Common myeloid progenitor, CD34-positive (primary cell): ENCODE data around the gene COL9A2.
"Not testable (repeated sequence)": the region's sequence is repeated elsewhere in the genome, so short reads cannot be mapped to it uniquely, and the experiment has no call there.

Source experiments
- CTCF ChIA-PET: fragments of 350-600 bp; sonication (Branson Sonifier 250); formaldehyde crosslinking; loops from one replicate; lab custom pipeline; 2021; ENCODE audit warnings: antibody characterized with exemption; lab: Charles Lee
- POLR2A ChIA-PET: fragments of 350-600 bp; sonication (Branson Sonifier 250); formaldehyde crosslinking; loops from one replicate; lab custom pipeline; 2021; ENCODE audit warnings: antibody characterized with exemption; lab: Charles Lee
- DNase-seq, 3 donors: peaks; one replicate each; pipeline versions ENCODE4 v3.0.0 to v3.0.0-alpha.2; 2013
- H3K27ac ChIP-seq, 2 experiments: 1 replicate in 1 of 2; 2 replicates in 1 of 2; pipeline ENCODE4 v1.7.0; 2013; ENCODE audit warnings: inconsistent platforms in 2 of 2, low read length in 2 of 2, mild to moderate bottlenecking in 2 of 2, low read depth in 1 of 2, moderate library complexity in 1 of 2; ENCODE audit not compliant: severe bottlenecking in 2 of 2, insufficient read depth in 1 of 2, poor library complexity in 1 of 2
- H3K27me3 ChIP-seq, 5 experiments: replicated peaks in 2 of 5; 1 replicate in 3 of 5; 2 replicates in 2 of 5; pipeline versions ENCODE4 v1.6.1 to v1.7.0; 2013; ENCODE audit warnings: low read length in 4 of 5, mild to moderate bottlenecking in 2 of 5, moderate library complexity in 2 of 5, inconsistent platforms in 1 of 5; ENCODE audit not compliant: insufficient read depth in 5 of 5, control insufficient read depth in 4 of 5
- H3K36me3 ChIP-seq, 4 experiments: 1 replicate in 2 of 4; 2 replicates in 2 of 4; pipeline versions ENCODE4 v1.6.1 to v1.7.0; 2013; ENCODE audit warnings: low read length in 3 of 4, control low read depth in 1 of 4, mild to moderate bottlenecking in 1 of 4; ENCODE audit not compliant: control insufficient read depth in 4 of 4, insufficient read depth in 4 of 4
- H3K4me1 ChIP-seq, 4 experiments: 1 replicate in 3 of 4; 2 replicates in 1 of 4; pipeline versions ENCODE4 v1.6.1 to v1.7.1; 2013; ENCODE audit warnings: low read length in 3 of 4, mild to moderate bottlenecking in 3 of 4, control low read depth in 1 of 4, inconsistent platforms in 1 of 4, moderate library complexity in 1 of 4; ENCODE audit not compliant: control insufficient read depth in 4 of 4, insufficient read depth in 4 of 4; ENCODE audit errors: control extremely low read depth in 1 of 4
- H3K4me3 ChIP-seq, 7 experiments: 1 replicate in 4 of 7; 2 replicates in 3 of 7; pipeline versions ENCODE4 v1.5.1 to v1.7.0; 2013; ENCODE audit warnings: mild to moderate bottlenecking in 7 of 7, low read length in 6 of 7, moderate library complexity in 6 of 7, inconsistent platforms in 2 of 7, low read depth in 2 of 7, control low read depth in 1 of 7; ENCODE audit not compliant: insufficient read depth in 4 of 7, control insufficient read depth in 1 of 7; ENCODE audit errors: extremely low read depth in 1 of 7
- H3K9me3 ChIP-seq, 5 experiments: 1 replicate in 4 of 5; 2 replicates in 1 of 5; pipeline versions ENCODE4 v1.6.1 to v1.7.1; 2013; ENCODE audit warnings: low read length in 4 of 5, mild to moderate bottlenecking in 2 of 5, inconsistent platforms in 1 of 5, low read depth in 1 of 5, moderate library complexity in 1 of 5; ENCODE audit not compliant: control insufficient read depth in 4 of 5, insufficient read depth in 2 of 5; ENCODE audit errors: control extremely low read depth in 1 of 5
- WGBS: methylation state at CpG from one replicate; pipeline ENCODE4 v1.1.5; 2013; ENCODE audit not compliant: insufficient coverage; 5-methylcytosine and 5-hydroxymethylcytosine counted together

Gene COL9A2

GRCh38 chr1:40331403-40331802 is 14.3 kb upstream of the COL9A2 start:
- CTCF ChIA-PET, H3K4me1 ChIP-seq, POLR2A ChIA-PET, H3K27ac ChIP-seq, DNase-seq, H3K4me3 ChIP-seq, H3K36me3 ChIP-seq, H3K27me3 ChIP-seq, H3K9me3 ChIP-seq: not testable (repeated sequence)
- 100% methylated on average over 1 of the region's 1 CpG for whole genome bisulfite sequencing

DNA sequence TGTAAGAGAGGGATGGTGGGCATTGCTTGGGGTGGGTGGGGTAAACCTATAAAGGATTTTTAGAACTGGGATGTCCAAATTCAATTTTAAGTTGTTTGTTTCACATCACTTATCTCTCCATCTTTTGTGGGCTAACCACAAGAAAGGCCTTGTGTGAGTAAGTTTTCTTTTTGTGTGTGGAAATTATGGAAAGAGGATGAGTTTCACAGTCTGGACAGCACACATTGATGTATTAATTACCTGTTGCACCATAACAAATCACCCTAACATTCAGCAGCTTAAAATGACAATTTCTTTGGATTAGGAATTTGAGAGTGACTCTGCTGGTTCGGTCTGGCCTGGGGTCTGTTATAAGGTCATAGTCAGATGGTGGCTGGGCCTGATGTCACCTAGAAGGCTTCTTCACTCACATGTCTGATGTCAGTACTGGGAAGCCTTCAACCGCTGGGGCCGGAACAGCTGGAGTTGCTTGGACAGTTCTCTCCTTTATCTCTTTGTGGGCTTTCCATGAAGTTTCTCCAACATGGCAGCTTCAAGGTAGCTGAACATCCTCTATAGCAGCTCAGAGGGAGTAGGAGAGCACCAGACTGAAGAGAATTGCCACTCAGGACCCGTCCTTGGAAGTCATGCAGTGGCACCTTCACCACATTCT is 2.0 kb upstream of the COL9A2 start:
- DNase-seq: peak in 2 of 3 donors; percentile 40 to 45
- Histone ChIP-seq H3K4me1 (peaks cover 0 to 34% (median 30%) of the 10 kb centered on the region in 4 experiments), H3K36me3 (no peaks in the 10 kb centered on the region), H3K9me3 (no peaks in the 10 kb centered on the region), H3K4me3 (no peak overlapping the region), H3K27me3 (peaks cover 5 to 35% (median 19%) of the 10 kb centered on the region in 5 experiments), H3K27ac (no peak overlapping the region)
- CTCF ChIA-PET: interaction anchor here (1.1 to 7.9 kb wide), 4 partner anchors 11 to 166 kb away, joined by 3 to 66 read pairs (median 4); no protein-coding TSS in a partner anchor
- POLR2A ChIA-PET: interaction anchor here (0.6 kb wide), 1 partner anchor 167 kb away, joined by 5 read pairs; no protein-coding TSS in a partner anchor
- WGBS: 100% methylated on average over 4 of the region's 4 CpGs

DNA sequence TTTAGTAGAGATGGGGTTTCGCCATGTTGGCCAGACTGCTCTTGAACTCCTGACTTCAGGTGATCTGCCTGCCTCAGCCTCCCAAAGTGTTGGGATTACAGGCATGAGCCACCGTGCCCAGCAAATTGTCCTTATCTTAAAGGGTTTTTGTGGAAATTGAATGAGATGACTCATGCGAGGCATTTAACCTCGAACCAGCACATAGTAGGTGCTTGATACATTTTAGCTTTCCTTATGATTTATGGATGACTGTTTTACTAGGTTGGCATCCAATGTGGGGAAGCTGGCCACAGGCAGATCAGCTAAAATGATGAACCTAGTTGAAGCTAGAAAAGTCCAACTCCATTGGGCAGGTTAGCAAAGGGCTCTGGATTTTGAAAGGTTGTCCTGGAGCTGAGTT is 1.4 kb upstream of the COL9A2 start:
- CTCF ChIA-PET: interaction anchor here (1.1 to 7.9 kb wide), 5 partner anchors 11 to 167 kb away, joined by 3 to 66 read pairs (median 4); no protein-coding TSS in a partner anchor
- Histone ChIP-seq H3K4me1 (peaks cover 0 to 34% (median 31%) of the 10 kb centered on the region in 4 experiments), H3K27ac (no peak overlapping the region), H3K27me3 (peaks cover 5 to 35% (median 19%) of the 10 kb centered on the region in 5 experiments), H3K36me3 (no peaks in the 10 kb centered on the region), H3K4me3 (no peak overlapping the region), H3K9me3 (no peaks in the 10 kb centered on the region)
- peak in 1 of 3 donors; percentile 18 for DNase-seq
- WGBS: 100% methylated on average over 4 of the region's 4 CpGs
- POLR2A ChIA-PET: interaction anchor here (0.6 kb wide), 1 partner anchor 166 kb away, joined by 5 read pairs; no protein-coding TSS in a partner anchor

DNA sequence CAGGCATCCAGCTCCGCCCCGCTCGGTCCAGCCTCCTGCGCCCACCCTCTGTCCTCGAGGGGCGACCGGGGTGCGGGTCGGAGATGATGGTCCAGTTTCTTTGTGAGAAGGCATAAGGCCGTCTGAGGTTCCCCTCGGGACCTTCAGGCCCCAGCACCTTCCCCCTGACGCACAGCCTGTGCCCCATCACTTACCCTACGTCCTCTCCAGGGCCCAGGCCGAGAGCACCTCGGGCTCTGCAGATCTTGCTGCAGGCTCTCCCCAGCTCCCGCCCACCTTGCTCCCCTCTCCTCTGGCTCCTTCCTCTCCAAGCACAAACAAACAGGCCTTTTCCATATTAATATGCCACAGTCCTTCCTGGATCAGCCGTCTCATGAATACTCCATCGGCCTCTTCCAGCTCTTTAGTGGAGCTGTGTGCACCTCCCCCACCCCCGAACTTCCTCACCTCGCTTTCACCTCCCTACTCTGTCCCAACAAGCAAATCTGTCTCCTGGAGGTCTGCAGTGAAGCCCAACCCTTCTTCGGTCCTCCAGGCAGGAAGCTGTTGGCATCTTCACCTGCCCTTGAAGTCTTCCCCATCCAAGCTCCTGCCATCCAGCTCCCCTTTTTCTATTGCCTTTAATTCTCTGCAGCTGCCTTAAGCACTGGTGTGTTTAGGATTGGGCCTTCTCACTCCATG is 448 bp upstream of the COL9A2 start:
- 76% methylated on average over 14 of the region's 21 CpGs for WGBS
- Histone ChIP-seq H3K4me1 (peaks cover 0 to 37% (median 36%) of the 10 kb centered on the region in 4 experiments), H3K27me3 (peaks cover 5 to 35% (median 19%) of the 10 kb centered on the region in 5 experiments), H3K4me3 (peak overlapping the region in 3 of 7 experiments; percentile 60 to 77 (median 71)), H3K9me3 (no peaks in the 10 kb centered on the region), H3K27ac (no peak overlapping the region), H3K36me3 (no peaks in the 10 kb centered on the region)
- no peak for DNase-seq
- ChIA-PET POLR2A (interaction anchor here (0.6 kb wide), 1 partner anchor 151 kb away, joined by 3 read pairs; no protein-coding TSS in a partner anchor), CTCF (interaction anchor here (1.4 to 7.9 kb wide), 5 partner anchors 10 to 166 kb away, joined by 3 to 66 read pairs (median 4); no protein-coding TSS in a partner anchor)

DNA sequence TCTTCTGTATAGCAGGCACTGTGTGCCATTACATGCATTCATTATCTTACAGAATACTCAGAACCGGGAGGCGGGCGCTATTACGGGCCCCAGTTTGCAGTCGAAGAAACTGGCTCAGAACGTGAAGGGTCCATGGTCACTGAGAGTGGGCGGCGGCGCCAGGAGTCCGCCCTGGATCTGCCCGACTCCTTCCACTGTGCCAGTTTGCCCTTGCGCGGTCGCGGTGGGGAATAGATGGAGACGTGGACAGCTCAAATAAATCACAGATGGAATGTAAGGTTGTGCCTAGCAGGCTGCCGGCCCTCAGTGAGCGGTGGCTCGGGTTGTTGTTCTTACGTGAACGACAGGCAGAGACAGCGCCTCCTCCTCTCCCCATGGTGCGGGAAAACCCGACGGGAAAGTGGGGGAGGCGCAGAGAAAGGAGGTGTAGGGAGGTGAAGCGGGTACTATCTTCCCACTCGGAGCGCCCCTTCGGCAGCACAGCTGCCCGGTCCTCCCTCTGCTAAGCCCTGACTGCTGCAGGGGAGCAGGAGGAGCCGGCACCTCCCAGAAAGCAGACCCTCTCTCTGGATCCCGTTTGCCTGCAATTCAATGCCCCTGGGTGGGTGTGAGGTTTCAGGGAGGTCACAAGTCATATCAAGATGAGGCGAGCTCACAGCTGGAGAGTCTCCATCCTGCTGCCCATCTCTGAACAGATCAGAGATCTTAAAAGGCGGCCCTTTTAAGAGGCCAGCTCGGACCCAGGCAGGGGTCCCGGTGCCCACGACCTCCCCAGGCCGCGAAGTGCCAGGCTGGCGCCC is 1.1 kb downstream of the COL9A2 start:
- peaks cover 0 to 43% (median 43%) of the 10 kb centered on the region in 4 experiments for H3K4me1 ChIP-seq
- ChIA-PET CTCF (interaction anchor here (0.8 to 7.9 kb wide), 19 partner anchors 12 to 239 kb away, joined by 3 to 66 read pairs (median 6); partner anchors contain the start of gene SMAP2), POLR2A (no interaction called here)
- H3K9me3 ChIP-seq: no peaks in the 10 kb centered on the region
- peak in 1 of 3 donors; percentile 27 for DNase-seq
- H3K27ac ChIP-seq: no peak overlapping the region
- H3K36me3 ChIP-seq: no peaks in the 10 kb centered on the region
- 2% methylated on average over 32 of the region's 41 CpGs for WGBS
- peaks cover 5 to 35% (median 19%) of the 10 kb centered on the region in 5 experiments for H3K27me3 ChIP-seq
- peak overlapping the region; percentile 42 to 77 (median 60) for H3K4me3 ChIP-seq

GRCh38 chr1:40315239-40315794 is 1.8 kb downstream of the COL9A2 start:
- CTCF ChIA-PET: interaction anchor here (0.6 to 7.9 kb wide), 23 partner anchors 11 to 239 kb away, joined by 3 to 66 read pairs (median 6); partner anchors contain the start of gene SMAP2
- Histone ChIP-seq H3K4me3 (peak overlapping the region; percentile 42 to 77 (median 60)), H3K36me3 (no peaks in the 10 kb centered on the region), H3K27me3 (peaks cover 5 to 35% (median 19%) of the 10 kb centered on the region in 5 experiments), H3K9me3 (no peaks in the 10 kb centered on the region), H3K27ac (no peak overlapping the region), H3K4me1 (peaks cover 0 to 43% (median 43%) of the 10 kb centered on the region in 4 experiments)
- POLR2A ChIA-PET: no interaction called here
- WGBS: 2% methylated on average over 38 of the region's 42 CpGs
- peak; percentile 88 to 96 (median 95) for DNase-seq
